Left lung (tissue), 10 donors: ENCODE data around the gene LDB3. TPM values are rescaled to one million over a fixed set of nuclear protein-coding genes. Genes with fewer than 3 reads are reported as not detected.

ENCODE experiments used
- ATAC-seq: fragments of 200-7000 bp; cut with Tn5 transposase; one replicate; pipeline ENCODE4 v1.9.1; 2020; ENCODE audit warnings: moderate library complexity
- DNase-seq, 4 donors: peaks; one replicate each; pipeline ENCODE4 v3.0.0-alpha.2; 2013 to 2020
- H3K27ac ChIP-seq, 2 donors: fragments of 200-600 bp; sonication (generic) in 1 of 2; one replicate each; pipeline versions ENCODE4 v1.5.0 to v1.8.0; 2020 to 2021
- H3K27me3 ChIP-seq, 2 donors: fragments of 200-600 bp; sonication (generic) in 1 of 2; one replicate each; pipeline versions ENCODE4 v1.5.0 to v1.8.0; 2020 to 2021
- H3K36me3 ChIP-seq, 2 donors: fragments of 200-600 bp; sonication (generic) in 1 of 2; one replicate each; pipeline versions ENCODE4 v1.5.0 to v1.8.0; 2020 to 2021
- H3K4me1 ChIP-seq, 2 donors: fragments of 200-600 bp; one replicate each; pipeline ENCODE4 v1.8.0; 2021
- H3K4me3 ChIP-seq, 2 donors: fragments of 200-600 bp; sonication (generic) in 1 of 2; one replicate each; pipeline versions ENCODE4 v1.5.0 to v1.8.0; 2020 to 2021; ENCODE audit warnings: mild to moderate bottlenecking in 1 of 2
- H3K9me3 ChIP-seq, 2 donors: fragments of 200-600 bp; sonication (generic) in 1 of 2; one replicate each; pipeline versions ENCODE4 v1.5.0 to v1.8.0; 2020 to 2021
- CTCF ChIP-seq, 2 donors: fragments of 200-600 bp; sonication (generic) in 1 of 2; IDR thresholded peaks; one replicate each; pipeline versions ENCODE4 v1.5.0 to v1.8.0; 2021; ENCODE audit warnings: antibody characterized with exemption in 2 of 2
- intact Hi-C, 2 donors: fragments of 100-400 bp; cut with DNase I; formaldehyde crosslinking; loops; one replicate each; pipeline versions ENCODE4 v1.11.2 to v1.14.2; 2022
- polyA plus RNA-seq, 6 donors: library from polyadenylated mRNA; unstranded; fragments of 120-200 nt; gene quantifications; one replicate each; pipeline ENCODE4 v1.2.1, GENCODE V29; 2013; ENCODE audit not compliant: insufficient read length in 6 of 6
- total RNA-seq, 2 donors: library from RNA; stranded (reverse); fragmentation: NEBNext Ultra II Directional; extraction: Animal tissue kit (Norgen Biotek cat#: 25700); gene quantifications; one replicate each; pipeline ENCODE4 v1.2.1, GENCODE V29; 2021
- donor health status: DM: no; HTN: yes; CAD: no.
- donor health status: DM: no; HTN: no; CAD: no.

The LDB3 gene
- total and polyA plus RNA-seq, 8 donors, result 1.1 to 2.7 (median 1.3) TPM

- H3K9me3 ChIP-seq, result no peaks in the 10 kb centered on the region
- H3K27ac ChIP-seq, result no peak overlapping the region
- H3K27me3 ChIP-seq, result peaks cover 0 to 6% of the 10 kb centered on the region in 2 donors
- no peaks in the 10 kb centered on the region for H3K36me3 ChIP-seq
- ATAC-seq (no peak), DNase-seq (peak in 3 of 4 donors; percentile 32 to 37 (median 33))
- intact Hi-C loops, result no loop called here
- H3K4me3 ChIP-seq, result no peak overlapping the region
- TF ChIP-seq CTCF (IDR thresholded peaks at IDR 0.05), result no peak
- peaks cover 0 to 4% of the 10 kb centered on the region in 2 donors for H3K4me1 ChIP-seq
Measured at GRCh38 chr10:86693275-86693674, 25.0 kb downstream of the LDB3 start.

- intact Hi-C loops, result no loop called here
- Histone ChIP-seq H3K4me1 (no peaks in the 10 kb centered on the region), H3K27me3 (peaks cover 0 to 6% of the 10 kb centered on the region in 2 donors), H3K36me3 (no peaks in the 10 kb centered on the region), H3K9me3 (no peaks in the 10 kb centered on the region), H3K4me3 (no peak overlapping the region), H3K27ac (no peak overlapping the region)
- peak; percentile 47 to 59 for TF ChIP-seq CTCF (IDR thresholded peaks at IDR 0.05)
- DNase-seq (peak in 2 of 4 donors; percentile 81 to 87), ATAC-seq (peak; percentile 78)
Measured at GRCh38 chr10:86693721-86694369, 25.5 kb downstream of the LDB3 start.

GRCh38 chr10:86698207-86698940 lies 30.1 kb downstream of the LDB3 start:
- Histone ChIP-seq H3K27ac (no peak overlapping the region), H3K27me3 (peaks cover 0 to 6% of the 10 kb centered on the region in 2 donors), H3K36me3 (no peaks in the 10 kb centered on the region), H3K9me3 (no peaks in the 10 kb centered on the region), H3K4me3 (no peak overlapping the region), H3K4me1 (no peaks in the 10 kb centered on the region)
- intact Hi-C loops, result no loop called here
- DNase-seq (peak in 1 of 4 donors; percentile 46), ATAC-seq (no peak)
- TF ChIP-seq CTCF (IDR thresholded peaks at IDR 0.05), result no peak

GRCh38 chr10:86699125-86699524 lies 30.8 kb downstream of the LDB3 start:
- no peak for TF ChIP-seq CTCF (IDR thresholded peaks at IDR 0.05)
- intact Hi-C loops, result no loop called here
- DNase-seq (no peak), ATAC-seq (no peak)
- Histone ChIP-seq H3K4me1 (no peaks in the 10 kb centered on the region), H3K9me3 (no peaks in the 10 kb centered on the region), H3K4me3 (no peak overlapping the region), H3K36me3 (no peaks in the 10 kb centered on the region), H3K27ac (no peak overlapping the region), H3K27me3 (peaks cover 0 to 6% of the 10 kb centered on the region in 2 donors)

- no peaks in the 10 kb centered on the region for H3K9me3 ChIP-seq
- DNase-seq (peak in 1 of 4 donors; percentile 45), ATAC-seq (no peak)
- H3K27me3 ChIP-seq, result peaks cover 0 to 6% of the 10 kb centered on the region in 2 donors
- no peak overlapping the region for H3K4me3 ChIP-seq
- H3K4me1 ChIP-seq, result no peaks in the 10 kb centered on the region
- TF ChIP-seq CTCF (IDR thresholded peaks at IDR 0.05), result no peak
- H3K27ac ChIP-seq, result no peak overlapping the region
- no peaks in the 10 kb centered on the region for H3K36me3 ChIP-seq
- intact Hi-C loops, result no loop called here
Measured at GRCh38 chr10:86699541-86699940, 31.2 kb downstream of the LDB3 start.
